Measurements from ENCODE around the gene PDE3A.

PDE3A gene

GRCh38 chr12:20424841-20425240 is 56.5 kb downstream of the PDE3A start:
- DNase-seq (ENCODE audit: low read depth in 2 of 2): no peak

DNA sequence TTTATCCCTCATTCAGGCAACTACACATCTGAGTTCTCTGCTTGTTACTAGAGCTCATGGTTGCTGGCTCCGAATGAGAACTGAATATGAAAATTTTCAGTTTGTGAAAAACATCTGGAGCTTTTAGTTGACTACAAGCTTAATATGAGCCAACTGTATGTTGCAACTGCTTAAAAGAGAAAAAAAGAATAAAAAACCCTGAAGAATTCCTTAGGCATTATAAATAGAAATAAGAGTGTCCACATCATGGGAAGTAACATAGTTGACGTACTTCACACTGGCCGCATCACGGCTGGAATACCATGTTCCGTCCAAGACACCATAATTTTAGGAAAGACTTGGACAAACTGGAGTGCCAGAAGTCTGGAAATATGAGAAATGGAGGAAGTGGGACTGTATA is 57.9 kb downstream of the PDE3A start:
- no peak for DNase-seq (ENCODE audit: low read depth in 2 of 2)

DNA sequence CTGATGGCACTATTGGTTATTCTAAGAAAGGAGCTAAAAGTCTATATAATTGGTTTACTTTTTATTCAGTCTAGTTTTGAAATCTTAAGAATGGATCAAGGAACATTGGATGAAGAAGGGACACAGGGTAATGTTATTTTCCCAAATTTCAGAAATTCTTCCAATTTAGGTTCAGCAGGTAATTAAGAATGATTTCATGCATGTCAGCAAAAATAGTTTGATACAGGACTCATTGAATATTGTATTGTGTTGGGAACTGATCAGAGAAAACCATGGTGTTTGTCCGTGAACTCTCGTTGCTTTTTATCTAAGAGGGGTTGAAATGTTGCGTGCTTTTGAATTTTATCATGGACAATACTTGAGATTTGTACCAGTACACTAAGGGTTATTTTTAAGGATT is 58.6 kb downstream of the PDE3A start:
- DNase-seq (ENCODE audit: low read depth in 2 of 2): no peak

DNA sequence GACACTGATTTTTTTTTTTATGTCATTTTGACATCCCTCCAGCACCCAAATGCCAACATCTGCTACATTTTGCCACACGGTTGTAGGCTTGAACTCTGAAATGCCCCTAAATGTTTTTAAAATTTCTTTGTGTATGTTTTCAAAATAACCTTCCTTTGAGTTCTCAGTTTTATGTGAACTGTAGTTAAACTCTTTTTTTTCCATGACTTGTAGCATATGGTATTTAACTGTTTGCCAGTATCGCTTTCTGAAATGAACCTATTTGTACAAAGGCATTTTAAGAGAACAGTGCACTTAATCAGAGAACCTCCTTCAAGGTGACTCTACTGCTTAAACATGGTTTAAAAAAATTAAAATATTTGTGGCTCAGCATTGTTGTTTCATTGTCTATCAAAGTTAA is 61.5 kb downstream of the PDE3A start:
- DNase-seq (ENCODE audit: low read depth in 2 of 2): no peak

DNA sequence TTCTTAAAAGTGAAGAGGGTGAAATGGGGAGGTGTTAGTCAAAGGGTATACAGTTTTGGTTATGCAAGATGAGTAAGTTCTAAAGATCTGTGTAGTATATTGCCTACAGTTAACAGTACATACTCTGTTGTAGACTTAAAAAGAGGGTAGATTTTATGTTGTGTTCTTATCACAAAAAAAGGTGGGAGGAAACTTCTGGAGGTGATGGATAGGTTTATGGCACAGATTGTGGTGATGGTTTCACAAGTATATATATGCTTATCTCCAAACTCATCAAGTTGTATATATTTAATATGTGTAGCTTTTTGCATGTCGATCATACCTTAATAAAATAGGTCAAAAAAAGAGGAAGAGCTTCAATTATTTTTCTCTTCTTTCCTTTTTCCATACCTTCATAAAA is 64.0 kb downstream of the PDE3A start:
- DNase-seq (ENCODE audit: low read depth in 2 of 2): no peak

DNA sequence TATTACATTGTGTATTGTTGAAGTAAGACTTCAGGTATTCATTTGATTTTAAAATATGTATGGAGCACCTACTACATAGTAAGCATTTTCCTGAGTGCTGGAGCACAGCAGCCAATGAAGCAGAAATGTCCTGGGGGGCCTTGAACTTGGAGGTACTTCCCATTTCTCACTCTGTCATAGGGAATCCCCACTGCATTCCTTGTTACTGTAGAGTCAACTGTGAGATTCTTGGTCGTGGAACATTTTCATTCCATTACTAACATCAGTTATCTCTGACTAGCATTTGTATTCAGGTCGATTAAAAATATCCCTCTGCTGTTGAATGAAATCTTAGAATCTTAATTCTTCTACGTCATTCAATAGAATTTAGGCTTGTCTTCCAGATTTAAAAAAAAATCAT is 66.7 kb downstream of the PDE3A start:
- DNase-seq (ENCODE audit: low read depth in 2 of 2): no peak

DNA sequence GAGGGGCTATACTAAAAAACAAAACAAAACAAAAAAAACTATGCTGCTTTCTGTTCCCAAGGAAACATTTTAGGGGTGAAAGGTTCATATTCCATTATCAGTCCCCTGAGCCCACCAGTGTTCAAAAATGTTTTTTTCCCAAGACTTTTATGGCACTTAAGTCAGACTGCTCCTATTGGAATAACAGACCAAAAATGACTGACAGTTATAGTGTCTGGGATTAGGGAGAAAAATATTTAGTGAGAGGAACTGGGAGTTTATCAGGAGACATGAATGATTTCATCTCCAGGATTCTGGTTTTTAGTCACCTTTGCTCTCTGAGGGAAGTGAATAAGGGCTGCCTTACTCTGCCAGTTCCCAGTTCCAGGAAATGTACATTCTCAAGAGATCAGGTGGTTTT is 68.0 kb downstream of the PDE3A start:
- DNase-seq (ENCODE audit: low read depth in 2 of 2): no peak

DNA sequence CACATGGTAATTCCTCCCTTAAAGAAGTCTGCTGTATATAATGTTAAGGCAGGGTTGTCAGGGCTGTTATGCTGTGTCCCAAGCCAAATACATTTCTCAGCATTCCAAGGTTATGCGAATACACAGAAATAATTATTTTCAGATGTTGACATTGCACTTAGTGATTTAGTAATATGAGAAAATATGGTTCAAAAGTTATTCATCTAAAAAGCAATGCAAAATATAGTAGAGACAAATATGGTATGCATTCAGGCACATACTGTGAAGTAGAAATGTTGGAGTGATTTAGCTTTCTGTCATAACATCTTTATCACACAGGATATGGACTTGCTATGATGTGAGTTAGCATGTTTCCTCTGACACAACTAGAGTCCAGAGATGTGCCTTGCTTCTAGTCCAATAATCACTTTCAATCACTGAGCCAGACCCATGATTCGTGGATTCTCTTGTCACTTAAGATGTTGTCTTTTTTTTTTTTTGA is 70.0 kb downstream of the PDE3A start:
- DNase-seq (ENCODE audit: low read depth in 2 of 2): no peak

GRCh38 chr12:20439626-20440025 is 71.3 kb downstream of the PDE3A start:
- DNase-seq (ENCODE audit: low read depth in 2 of 2): no peak

- DNase-seq (ENCODE audit: low read depth in 2 of 2): no peak
Measured at GRCh38 chr12:20440408-20440807, 72.1 kb downstream of the PDE3A start.

- DNase-seq (ENCODE audit: low read depth in 2 of 2): no peak
Measured at GRCh38 chr12:20442322-20442721, 74.0 kb downstream of the PDE3A start.

GRCh38 chr12:20443255-20443654 is 74.9 kb downstream of the PDE3A start:
- no peak for DNase-seq (ENCODE audit: low read depth in 2 of 2)

- DNase-seq (ENCODE audit: low read depth in 2 of 2): no peak
Measured at GRCh38 chr12:20443792-20444191, 75.5 kb downstream of the PDE3A start.

DNA sequence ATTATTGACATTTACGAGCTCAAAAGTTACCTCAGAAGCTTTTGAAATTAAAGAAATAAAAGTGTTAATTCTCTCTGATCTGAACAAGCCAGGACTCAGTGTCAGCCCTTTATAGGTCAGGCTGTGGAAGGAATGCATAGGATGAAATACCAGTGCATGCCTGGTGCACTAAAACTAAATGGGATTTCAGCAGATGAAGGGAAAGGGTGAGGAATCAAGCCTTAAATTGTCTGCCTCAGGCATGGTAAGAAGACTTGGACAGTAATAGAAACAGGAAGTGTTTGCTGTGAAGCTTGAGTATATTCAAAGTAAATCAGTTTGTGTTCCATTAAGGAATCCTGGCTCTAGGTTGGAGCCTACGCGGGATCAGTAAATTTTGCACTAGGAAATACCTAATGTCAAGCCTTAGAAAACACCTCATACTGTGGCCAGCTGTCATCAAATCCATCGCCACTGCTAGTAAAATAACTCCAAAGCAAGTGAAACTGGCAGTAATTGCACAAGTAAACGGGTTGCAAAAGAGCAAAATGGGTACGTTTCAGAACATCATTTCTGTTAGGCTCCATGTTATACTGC is 76.3 kb downstream of the PDE3A start:
- DNase-seq (ENCODE audit: low read depth in 2 of 2): no peak

- no peak for DNase-seq (ENCODE audit: low read depth in 2 of 2)
Measured at GRCh38 chr12:20445687-20446086, 77.3 kb downstream of the PDE3A start.

GRCh38 chr12:20446836-20447235 is 78.5 kb downstream of the PDE3A start:
- no peak for DNase-seq (ENCODE audit: low read depth in 2 of 2)

GRCh38 chr12:20448781-20449180 is 80.4 kb downstream of the PDE3A start:
- no peak for DNase-seq (ENCODE audit: low read depth in 2 of 2)

- DNase-seq (ENCODE audit: low read depth in 2 of 2): no peak
Measured at GRCh38 chr12:20450591-20451180, 82.3 kb downstream of the PDE3A start.

DNA sequence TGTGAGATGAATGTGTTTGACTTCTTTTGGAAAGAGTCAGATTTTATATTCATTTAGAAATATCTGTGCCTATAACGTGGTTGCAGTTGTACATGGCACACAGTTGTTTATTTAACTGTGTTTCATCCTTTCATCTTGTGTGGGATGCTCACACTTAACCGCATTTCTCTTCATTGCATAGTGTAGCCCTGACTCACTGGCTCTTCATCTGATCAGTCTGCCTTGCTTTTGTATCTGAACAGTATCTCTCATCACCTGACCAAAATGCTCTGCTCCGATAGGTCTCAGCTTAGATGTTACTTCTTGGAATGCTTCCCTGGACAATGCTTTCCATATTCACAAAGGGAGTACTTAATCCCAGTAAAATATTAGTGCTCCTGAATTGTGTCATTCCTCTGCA is 83.4 kb downstream of the PDE3A start:
- no peak for DNase-seq (ENCODE audit: low read depth in 2 of 2)

- no peak for DNase-seq (ENCODE audit: low read depth in 2 of 2)
Measured at GRCh38 chr12:20452496-20453010, 84.2 kb downstream of the PDE3A start.

- no peak for DNase-seq (ENCODE audit: low read depth in 2 of 2)
Measured at GRCh38 chr12:20453756-20454310, 85.5 kb downstream of the PDE3A start.

DNA sequence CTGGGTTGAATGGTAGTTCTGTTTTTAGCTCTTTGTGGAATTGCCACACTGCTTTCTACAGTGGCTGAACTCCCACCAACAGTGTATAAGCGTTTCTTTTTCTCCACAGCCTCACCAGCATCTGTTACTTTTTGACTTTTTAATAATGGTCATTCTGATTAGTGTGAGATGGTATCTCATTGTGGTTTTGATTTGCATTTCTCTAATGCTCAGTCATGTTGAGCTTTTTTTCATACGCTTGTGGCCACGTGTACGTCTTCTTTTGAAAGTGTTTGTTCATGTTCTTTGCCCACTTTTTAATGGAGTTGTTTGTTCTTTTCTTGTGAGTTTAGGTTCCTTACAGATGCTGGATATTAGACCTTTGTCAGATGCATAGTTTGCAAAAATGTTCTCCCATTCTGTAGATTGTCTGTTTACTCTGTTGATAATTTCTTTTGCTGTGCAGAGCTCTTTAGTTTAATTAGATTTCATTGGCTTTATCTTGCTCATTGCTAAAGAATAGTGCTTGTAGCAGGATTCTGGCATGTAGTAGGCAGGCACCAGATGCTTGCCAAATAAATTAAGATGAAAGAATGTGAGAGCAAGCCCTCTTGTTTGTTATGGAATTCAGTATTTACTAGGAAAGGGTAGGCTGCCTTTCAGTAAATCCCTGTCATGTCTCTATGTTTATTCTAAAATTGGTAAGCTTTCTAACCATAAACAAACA is 86.8 kb downstream of the PDE3A start:
- no peak for DNase-seq (ENCODE audit: low read depth in 2 of 2)

- no peak for DNase-seq (ENCODE audit: low read depth in 2 of 2)
Measured at GRCh38 chr12:20457582-20457981, 89.2 kb downstream of the PDE3A start.
